GM21786 (cell line): ENCODE results near the gene SEC61A1.

Experiments used
- ATAC-seq: cut with Tn5 transposase; IDR thresholded peaks from one replicate; pipeline ENCODE4 v1.9.1; 2021; ENCODE audit not compliant: unreplicated experiment

The SEC61A1 gene

DNA sequence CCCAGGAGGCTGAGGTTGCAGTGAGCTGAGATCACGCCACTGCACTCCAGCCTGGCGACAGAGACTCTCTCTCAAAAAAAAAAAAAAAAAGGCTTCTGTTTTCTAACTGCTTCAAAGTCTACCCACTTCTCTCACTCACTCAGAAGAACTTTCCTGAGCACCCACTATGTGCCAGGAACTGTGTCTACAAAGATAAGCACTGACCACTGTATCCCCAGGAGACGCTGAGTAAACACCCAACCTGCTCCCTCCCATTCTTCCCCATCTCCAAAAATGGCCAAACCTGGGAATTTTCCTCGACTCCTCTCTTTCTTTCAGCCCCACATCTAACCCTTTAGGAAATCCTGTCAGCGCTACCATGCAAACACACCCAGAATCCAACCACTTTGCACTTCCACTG lies 58.9 kb downstream of the SEC61A1 start:
- no peak for ATAC-seq

DNA sequence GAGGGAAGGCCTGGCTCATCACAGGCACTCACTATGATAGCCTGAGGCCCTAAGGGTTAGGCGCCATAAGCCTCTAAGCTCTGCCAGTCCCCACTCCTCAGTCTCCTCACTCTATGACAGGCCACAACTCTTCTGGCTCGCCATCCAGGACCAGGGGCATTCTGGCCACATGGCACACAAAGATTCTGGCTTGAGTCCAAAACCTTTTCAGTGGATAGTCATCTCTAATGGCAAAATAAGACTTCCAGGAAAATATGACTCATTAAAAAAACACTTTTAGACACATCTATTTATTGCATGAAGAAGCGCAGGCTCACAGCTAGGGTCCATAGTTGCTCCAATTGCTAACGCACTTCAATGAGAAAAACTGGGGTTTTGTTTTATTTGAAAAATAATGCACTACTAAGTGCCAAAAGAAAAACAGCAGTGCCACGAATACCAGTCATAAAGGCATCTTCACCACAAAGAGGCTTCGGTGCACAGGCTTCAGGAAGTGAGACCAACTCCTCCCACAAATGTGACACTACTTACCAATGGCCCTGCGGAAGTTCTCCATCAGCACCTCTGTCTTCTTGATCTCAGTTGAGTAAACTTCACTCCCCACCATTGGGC lies 60.2 kb downstream of the SEC61A1 start:
- ATAC-seq: no peak

DNA sequence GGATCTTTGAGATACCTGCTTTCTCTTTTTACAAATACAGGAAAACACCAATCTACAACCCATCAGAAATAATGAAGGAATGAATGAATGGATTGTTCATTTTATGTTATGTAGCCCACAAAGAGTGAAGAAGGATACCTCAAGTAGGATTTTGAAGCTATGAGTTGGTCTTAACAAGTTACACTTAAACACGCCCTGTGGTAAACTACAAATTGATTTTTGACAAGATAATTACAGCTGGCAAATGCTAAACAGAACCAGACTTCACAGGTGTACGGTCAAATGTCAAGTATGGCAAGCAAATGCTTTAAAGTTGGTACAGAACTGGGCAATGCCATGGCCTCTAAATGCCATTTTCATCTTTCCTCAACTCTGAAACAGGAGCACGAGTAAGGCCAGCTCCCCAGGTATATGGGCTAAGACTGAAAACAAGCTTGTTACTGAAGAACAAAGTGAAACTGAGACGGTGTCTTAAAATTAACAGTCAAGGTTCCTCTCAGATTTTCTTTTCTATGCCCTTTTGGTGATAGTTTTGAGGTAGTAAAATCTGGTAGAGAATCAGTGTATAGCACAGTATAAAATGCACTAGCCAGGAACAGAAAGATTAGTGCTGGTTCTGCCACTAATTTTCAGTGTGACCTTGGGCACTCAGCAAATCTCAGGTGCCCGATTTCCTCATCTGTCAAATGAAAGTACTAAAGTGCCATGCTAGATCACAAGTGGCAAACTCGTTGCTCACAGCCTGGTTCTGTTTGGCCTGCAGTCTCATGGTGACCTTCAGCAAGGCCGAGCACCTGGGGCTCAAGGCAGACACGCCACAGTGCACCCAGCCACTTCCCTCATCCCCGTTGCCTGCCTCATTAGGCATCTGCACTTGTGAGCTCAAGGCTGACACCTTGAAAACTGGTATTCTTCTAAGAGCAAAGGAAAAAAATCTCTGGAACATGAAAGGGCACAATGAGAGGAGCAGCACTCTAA lies 61.9 kb downstream of the SEC61A1 start:
- peak; percentile 68 for ATAC-seq
